Measurements from ENCODE around the gene ABCC10.
A peak's percentile ranks its signal among the peaks of the same experiment; 100 is the strongest.
"Not testable (repeated sequence)": the region's sequence is repeated elsewhere in the genome, so short reads cannot be mapped to it uniquely, and the experiment has no call there.

The ABCC10 gene

DNA sequence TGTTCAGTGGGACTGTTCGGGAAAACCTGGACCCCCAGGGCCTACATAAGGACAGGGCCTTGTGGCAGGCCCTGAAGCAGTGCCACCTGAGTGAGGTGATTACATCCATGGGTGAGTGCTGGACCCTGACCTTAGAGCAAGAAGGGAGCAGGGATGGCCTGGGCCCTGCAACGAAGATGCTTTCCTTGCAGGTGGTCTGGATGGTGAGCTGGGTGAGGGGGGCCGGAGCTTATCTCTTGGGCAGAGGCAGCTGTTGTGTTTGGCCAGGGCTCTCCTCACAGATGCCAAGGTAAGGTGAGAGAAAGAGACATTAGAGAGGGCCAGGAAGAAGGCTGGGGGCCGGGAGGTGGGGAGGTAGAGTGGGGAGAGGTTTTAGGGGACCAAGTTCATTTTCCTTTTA lies 21.6 kb downstream of the ABCC10 start:
- DNase-seq = no peak

DNA sequence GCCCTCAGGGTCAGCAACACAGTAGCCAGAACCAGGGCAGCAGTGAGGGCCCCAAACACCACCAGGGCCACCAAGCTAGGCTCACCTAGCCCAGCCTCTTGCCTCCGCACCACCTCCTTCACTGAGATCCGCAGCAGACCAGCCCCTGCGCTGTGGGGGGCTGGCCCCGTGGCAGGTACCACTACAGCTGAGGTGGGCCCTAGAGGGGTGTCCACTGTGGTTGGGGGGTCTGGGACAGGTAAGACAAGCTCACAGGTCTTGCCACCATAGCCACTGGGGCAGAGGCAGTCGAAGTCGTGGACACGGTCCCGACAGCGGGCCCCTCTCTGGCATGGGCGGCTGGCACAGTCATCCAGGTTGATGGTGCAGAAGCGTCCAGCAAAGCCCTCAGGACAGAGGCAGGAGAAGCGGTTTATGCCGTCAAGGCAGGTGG lies 23.4 kb downstream of the ABCC10 start:
- DNase-seq = no peak

DNA sequence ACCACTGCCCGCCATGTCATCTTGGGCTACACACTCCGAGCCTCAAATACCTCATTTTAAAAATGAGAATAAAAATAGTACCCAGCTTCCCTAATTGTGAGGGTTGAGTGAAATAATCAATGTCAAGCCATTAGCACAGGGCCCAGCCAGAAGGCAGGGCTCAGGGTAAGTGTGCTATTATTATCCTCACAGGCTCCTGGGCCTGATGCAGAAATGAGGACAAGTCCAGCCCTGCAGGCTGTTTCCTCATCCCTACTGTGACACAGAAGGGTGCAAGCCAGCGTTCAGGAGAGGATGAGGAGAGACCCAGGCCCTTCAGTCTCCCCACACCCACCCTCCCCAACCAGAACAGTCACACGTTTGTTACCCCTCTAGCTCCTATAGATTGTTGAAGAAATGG lies 24.0 kb downstream of the ABCC10 start:
- no peak for DNase-seq

DNA sequence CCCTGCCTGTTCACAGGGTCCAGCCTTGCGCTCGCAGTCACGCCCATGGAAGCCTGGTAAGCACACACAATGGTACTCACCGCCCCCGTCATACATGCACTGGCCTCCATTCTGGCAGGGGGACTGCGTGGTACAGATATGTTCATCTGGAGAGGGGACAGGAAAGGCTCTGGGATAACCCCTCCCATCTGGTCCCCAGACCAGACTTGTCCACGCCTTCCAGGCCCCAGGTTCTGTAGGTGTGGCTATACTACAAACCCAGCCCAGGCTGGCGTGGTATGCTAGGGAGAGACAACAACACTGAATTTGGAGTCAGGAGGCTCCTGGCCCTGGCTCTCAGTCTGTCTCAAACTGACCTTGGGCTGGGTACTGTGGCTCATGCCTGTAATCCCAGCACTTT lies 24.6 kb downstream of the ABCC10 start:
- DNase-seq = no peak

DNA sequence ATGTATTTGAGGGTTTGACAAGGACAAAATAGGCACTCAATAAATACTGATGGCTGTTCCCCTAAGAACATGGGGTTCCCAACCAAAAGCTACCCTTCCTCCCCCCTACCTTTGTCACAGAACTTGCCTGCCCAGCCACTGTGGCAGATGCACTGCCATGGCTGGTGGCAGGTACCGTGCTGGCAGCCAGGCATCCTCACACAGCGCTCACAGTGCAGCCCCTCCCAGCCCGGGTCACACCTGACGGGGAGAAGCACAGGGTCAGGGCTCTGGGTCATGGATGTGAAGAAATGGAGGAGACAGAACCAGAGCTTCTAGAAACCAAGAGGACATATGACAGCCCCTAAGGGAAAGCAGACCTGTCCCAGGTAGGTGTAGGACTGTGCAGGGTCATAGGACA lies 25.6 kb downstream of the ABCC10 start:
- DNase-seq = no peak

DNA sequence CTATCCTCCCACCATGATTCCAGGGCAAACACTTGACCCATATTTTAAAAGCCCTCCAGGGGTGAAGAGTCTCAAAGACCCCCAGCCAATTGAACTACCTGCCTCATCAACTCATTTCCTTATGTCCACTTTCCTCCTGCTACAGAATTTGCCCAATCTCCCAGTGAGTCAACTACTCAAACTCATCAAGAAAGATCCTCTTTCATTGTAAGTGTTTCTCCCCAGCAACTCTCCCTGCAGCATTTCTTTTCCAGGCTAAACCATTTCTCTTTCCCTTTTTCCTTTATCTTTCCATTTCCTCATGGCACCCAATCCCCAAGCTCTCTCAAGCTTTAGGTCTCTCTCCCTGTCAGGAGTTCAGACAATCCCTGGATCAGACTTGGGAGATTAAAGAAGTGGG lies 26.5 kb downstream of the ABCC10 start:
- no peak for DNase-seq

DNA sequence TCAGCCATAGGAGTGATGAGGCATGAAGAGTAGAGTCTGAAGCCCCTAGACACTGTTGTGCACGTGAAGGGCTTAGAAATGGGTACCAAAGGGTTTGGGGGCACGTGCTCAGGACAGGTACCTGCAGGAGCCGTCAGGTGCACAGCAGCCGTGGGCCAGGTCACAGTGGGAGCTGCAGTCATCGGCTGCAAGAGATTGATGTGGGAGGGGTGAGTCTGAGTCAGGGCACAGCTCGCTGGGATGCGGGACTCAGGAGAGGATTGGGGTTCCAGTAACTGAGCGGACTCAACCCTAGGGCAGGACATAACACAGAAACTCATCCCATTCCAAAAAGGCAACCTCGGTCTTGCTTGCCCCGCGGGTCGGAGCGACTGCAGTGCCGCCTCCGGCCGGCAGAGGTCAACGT lies 27.0 kb downstream of the ABCC10 start:
- DNase-seq = peak in 3 of 5 donors; percentile 51 to 62 (median 55)

DNA sequence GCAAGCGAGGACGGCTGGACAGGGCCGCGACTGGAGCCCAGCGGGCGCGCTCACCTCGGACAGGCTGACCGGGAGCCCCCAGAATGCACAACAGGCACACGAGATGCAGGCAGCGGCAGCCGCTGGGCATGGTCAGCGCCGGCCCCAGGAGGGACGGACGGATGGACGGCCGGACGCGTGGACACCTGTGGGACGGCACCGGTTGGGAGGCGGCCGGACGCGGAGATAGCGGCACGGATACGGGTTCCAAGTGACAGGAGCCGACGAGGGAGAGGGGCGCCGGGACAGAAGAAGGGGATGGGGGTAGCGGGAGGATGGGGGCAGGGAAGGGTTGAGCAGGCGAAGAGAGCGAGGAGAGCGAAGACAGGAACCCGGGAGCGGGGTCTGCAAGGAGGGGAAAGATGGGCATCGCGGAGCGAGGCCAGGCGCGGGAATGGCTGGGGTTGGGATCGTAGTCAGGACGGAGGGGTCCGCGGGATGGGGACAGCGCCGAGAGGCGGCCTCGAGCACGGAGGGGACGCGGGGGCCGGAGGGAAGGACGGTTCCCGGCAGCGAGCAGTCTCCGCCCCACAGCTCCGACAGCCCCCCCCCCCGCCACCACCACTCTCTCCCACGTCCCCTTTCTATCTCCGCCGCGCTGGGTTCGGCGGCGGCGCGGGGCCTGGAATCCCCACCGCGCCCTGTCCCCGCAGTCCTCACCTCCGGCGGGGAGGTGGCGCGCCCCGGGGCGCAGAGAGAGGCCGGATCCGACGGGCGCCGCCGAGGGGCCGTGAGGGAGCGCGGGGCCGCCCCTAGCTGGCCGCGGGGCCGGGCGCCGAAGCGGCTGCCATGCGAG lies 27.6 kb downstream of the ABCC10 start:
- DNase-seq = peak in 3 of 5 donors; percentile 20 to 50 (median 26)

DNA sequence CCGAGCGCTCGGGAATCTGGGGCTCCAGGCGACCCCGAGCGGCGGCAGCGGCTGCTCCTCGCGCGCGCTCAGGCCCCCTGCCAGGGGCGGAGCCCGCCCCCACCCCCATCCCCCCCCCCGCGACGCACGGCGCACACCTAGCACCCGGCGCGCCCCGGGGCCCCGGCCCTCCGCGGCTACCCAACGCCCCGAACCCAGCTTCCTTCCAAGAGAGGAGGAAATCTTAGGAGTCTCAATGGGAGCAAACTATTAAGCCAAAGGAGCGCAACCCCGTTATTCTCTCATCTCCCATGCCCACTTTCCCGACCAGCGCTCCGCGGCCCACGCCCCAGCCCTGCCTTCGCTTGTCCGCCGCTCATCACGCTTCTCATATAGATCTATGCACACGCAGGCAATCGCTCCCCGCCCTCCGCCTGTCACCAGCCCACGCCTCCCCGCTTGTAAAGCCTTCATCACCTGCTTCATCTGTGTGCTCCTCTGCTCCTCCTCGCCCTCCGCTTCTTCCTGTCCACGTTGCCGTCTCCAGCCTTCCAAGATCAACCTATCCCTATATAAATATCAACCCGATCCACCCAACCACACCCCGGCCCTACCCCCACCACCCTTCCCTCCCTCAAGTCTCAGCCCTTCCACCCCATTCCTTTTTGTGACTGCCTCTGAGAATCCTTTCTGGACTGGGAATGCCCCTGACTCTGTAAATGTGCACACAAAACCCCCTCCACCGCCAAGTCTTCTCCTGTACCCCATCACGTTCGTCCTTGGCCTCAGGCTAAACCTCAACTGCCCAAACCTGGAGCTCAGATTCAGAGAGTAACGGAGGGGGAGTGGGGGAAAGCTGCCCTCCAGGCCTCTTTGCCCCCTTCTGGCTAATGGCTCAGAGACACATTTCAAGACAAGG lies 28.4 kb downstream of the ABCC10 start, which contains the start of gene DLK2:
Gene DLK2, minus strand, starts transcription at position 18 of the 898 bp plus-strand sequence. CDS start 723 bp downstream, outside the sequence.
- peak in 4 of 5 donors; percentile 26 to 37 (median 34) for DNase-seq

DNA sequence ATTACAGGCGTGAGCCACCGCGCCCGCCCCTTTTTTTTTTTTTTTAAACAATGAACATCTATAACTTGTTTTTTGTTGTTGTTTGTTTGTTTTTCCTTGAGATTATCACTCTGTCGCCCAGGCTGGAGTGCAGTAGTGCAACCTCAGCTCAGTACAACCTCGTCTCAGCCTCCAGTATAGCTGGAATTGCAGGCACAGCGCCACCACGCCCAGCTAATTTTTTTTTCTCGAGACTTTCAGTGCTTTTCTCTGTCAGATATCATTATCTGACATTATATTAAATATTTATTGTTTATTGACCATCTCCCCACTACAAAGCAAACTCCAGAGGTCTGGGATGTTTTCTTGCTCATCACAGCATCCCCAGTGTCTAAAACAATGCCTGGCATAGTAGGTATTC lies 30.3 kb downstream of the ABCC10 start:
- no peak for DNase-seq

DNA sequence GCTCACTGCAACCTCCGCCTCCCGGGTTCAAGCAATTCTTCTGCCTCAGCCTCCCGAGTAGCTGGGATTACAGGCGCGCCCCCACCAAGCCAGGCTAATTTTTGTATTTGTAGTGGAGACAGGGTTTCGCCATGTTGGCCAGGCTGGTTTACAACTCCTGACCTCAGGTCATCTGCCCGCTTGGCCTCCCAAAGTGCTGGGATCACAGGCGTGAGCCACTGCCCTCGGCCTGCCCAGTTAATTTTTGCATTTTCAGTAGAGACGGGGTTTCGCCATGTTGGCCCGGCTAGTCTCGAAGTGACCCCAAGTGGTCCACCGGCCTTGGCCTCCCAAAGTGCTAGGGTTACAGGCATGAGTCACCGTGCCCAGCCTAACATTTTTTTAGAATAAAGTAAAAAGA lies 30.8 kb downstream of the ABCC10 start:
- not testable (repeated sequence) for DNase-seq

DNA sequence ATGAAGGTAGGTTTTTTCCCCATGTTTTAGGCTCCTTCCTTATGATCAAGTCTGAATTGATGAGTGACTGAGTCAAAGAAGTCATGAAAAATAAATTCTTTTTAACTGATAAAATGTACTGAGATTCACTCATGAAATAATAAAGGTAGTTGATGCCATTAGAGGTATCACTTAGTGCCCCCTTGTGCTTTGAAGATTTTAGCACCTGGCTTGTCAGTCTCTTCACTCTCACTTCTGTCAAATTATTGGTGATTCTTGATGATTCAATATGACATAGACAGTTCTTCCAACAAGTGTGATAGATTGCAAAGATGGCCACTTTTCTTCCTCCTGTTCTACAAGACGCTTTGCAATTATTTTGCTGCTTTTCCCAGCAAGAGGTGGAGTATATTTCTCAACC lies 32.2 kb downstream of the ABCC10 start:
- no peak for DNase-seq

DNA sequence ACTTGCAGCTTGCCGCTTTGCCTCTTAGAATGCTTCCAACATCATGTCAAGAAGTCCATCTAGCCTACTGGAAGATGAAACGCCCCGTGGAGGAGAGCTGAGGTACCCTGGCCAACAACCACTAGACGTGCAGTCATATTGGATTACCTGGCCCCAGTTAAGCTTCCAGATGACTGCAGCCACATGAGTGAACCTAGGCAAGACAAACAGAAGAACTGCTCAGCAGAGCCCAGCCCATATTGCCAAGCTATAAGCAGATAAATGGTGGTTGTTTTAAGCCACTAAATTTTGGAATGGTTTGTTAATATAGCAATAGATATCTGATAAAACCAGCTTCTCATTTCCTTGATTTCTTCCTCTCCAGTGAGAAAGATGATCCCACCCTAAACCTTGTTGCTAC lies 32.7 kb downstream of the ABCC10 start:
- DNase-seq = no peak

DNA sequence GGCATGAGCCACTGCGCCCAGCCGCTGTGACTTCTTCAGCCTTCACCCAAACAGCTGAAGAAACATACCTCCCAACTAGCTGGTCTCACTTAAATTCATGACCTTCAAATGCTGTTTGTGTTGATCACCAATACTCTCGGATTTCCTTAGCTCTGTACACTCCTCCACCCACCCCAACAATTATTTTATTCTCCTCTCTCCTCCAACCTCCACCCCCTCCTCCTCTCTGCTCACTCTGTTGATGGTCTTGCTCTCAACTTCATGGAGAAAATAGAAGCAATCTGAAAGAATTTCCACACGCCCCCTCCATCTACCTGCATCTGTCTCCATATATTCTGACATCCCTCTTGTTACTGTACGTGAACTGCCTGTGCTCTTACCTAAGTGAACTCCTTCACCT lies 34.6 kb downstream of the ABCC10 start:
- DNase-seq = no peak

DNA sequence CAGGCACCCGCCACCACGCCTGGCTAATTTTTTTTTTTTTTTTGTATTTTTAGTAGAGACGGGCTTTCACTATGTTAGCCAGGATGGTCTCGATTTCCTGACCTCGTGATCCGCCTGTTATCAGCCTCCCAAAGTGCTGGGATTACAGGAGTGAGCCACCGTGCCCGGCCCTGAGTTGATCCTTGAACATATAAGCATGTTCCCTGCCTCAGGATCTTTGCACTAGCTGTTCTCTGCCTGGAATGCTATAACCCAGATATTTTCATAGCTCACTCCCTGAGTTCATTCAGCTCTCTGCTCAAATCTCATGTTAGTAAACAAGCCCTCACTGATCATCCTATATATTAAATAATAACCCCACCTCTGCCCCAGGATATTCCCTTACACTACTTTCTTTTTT lies 37.0 kb downstream of the ABCC10 start:
- no peak for DNase-seq

DNA sequence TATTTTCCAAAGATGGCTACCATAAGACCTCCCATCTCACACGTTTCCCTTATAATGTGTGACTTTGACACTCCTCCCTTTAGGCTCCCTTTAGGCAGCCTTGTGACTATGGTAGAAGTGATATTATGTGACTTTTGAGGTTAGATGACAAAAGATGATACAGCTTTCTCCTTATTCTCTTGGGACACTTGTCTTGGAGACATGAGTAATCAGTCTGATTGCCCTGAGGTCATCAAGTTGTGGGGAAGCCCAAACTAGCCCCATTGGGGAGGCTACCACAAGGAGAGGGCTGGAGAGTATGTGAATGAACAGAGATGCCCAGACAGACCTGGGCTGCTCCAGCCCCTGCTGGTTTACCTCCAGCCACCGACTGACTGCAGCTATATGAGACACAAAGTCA lies 38.6 kb downstream of the ABCC10 start:
- no peak for DNase-seq

DNA sequence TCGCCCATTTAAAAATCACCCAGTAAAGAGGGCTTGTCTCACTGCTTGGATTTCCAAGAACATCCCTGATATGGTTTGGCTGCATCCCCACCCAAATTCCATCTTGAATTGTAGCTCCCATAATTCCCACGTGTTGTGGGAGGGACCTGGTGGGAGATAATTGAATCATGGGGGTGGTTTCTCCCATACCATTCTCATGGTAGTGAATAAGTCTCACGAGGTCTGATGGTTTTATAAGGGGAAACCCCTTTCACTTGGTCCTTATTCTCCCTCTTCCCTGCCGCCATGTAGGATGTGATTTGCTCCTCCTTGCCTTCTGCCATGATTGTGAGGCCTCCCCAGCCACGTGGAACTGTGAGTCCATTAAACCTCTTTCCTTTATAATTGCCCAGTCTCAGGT lies 39.9 kb downstream of the ABCC10 start:
- not testable (repeated sequence) for DNase-seq

DNA sequence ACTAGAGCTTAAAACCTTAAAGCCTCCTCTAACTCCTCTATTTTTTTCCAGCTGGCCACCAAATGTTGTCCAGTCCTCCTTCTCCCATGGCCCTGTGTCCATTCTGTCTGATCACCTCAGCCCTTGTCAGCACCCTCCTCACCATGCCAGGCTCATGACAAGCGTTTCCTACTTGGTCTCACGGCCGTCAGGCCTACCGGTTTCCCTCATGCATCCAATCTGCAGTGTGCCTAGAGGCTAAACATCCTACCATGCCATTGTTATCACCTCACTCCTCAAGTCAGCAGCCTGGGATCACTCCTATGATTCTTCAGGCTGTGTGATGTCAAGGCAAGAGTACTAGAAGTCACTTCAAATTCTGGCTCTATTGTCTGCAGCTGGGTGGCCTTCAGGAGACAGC lies 40.4 kb downstream of the ABCC10 start:
- DNase-seq = no peak

DNA sequence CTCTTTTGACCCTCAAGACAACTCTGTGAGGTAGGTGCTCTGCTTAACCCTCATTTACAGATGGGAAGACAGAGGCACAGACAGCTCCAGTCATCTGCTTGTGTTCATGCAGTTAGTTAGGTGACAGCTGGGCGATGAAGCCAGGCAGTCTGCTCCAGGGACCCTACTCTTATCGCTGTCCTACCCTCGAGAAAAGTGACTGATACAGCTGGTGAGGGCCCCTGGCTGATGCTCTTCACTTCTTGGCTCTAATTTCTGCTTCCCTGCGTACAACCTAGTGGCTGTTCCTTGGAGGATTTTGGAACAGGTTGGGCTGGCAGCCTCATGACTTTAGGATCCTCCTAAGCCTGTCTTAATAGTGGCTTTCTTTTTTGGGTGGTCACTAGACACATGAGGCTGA lies 40.9 kb downstream of the ABCC10 start:
- DNase-seq = no peak

DNA sequence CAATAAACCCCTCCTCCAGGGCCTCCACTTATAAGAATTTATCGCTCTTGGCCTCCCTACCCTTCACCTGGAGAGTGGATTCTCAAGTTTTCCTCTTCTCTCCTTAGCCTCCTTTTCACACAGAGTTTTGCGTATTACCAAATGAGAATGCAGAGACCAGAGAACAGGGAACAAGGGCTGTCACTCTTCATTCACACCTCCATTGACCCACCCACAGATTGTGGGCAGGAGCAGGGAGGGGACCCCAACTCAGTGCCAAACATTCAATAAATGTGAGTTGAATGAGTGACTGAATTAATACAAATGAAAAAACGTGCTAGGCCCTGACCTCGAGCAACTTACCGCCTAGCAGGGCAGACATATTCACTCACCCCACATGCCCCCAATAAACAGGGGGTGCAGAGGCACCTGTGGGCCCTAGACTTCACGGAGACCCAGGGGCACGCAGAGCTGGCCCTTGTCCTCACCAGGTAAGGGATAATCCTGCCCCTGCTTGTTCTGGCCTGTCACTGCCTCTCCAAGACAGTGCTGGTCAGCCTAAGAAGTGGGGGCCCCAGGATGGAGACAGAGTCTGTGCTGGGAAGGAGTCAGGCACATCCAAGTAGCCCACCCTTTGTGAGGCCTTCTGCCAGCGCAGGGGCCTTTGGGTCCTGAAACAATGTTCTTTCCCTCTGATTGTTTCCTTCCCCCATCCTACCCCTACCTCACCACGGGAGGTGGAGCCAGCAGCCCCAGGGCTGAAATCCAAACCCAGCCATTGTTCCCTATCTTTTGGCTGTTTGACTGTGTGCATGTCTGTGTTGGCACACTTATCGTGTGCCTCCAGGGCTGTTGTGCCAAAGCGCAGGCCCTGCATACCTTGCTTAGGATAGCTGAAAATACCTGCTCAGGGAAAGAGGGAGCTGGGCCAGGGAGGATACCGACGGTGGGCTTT lies 41.7 kb downstream of the ABCC10 start:
- no peak for DNase-seq

DNA sequence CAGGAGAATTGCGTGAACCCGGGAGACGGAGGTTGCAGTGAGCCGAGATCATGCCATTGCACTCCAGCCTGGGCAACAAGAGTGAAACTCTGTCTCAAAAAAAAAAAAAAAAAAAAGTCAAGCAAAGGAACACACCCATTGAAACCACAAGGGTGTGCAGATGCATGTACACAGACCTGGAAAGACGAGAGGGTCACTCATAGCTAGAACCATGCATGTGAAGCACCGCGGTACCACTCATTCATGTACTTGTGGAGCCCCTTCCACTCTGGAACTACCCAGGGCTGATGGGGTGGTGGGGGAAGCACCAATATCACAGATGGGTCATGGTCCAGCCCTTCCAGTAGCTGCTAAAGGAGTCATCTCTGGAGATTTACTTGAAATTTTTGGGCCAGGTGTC lies 42.6 kb downstream of the ABCC10 start:
- no peak for DNase-seq

DNA sequence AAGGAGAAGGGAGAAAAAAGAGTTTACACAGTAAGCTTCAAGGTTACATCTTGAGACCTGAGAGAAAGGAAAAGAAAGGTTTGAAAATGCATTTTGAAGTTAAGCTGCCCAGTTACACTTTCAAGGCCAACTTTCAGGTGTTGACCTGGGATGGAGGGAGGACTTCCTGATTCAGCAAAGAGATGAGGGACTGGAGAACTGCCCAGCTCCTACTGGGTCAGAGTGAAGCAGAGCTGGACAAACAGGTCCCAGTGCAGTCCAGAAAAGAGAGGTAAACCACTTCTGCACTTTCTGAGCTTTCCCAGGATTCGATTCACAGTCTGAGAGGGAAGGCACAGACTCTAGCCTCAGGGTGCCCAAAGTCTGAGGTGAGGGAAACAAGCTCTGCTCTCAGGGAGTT lies 44.1 kb downstream of the ABCC10 start:
- DNase-seq = no peak

DNA sequence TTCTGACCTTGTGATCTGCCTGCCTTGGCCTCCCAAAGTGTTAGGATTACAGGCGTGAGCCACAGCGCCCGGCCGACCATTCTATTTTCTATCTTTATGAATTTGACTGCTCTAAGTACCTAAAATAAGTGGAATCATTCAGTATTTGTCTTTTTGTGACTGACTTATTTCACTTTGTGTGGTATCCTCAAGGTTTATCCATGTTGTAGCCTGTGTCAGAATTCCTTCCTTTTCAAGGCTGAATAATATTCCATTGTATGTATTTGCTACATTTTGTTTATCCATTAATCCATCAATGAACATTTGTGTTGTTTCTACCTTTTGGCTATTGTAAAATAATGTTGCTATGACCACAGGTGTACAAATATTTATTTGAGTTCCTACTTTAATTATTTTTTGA lies 45.2 kb downstream of the ABCC10 start:
- no peak for DNase-seq
